Inflammatory macrophage (primary cell): ENCODE results near the gene CLDN14.

ENCODE experiments used
- DNase-seq, 2 donors: peaks; one replicate each; pipeline ENCODE4 v3.0.0-alpha.2; 2020 to 2022
- total RNA-seq, 18 experiments: gene quantifications; one replicate each; lab custom pipeline; 2026; ENCODE audit warnings: mixed read lengths in 6 of 18, inconsistent platforms in 2 of 18; lab: John Stamatoyannopoulos, UW

The CLDN14 gene, protein sequence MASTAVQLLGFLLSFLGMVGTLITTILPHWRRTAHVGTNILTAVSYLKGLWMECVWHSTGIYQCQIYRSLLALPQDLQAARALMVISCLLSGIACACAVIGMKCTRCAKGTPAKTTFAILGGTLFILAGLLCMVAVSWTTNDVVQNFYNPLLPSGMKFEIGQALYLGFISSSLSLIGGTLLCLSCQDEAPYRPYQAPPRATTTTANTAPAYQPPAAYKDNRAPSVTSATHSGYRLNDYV
- total RNA-seq = 0 to 0.16 (median 0.04) reads per million in 18 experiments

DNA sequence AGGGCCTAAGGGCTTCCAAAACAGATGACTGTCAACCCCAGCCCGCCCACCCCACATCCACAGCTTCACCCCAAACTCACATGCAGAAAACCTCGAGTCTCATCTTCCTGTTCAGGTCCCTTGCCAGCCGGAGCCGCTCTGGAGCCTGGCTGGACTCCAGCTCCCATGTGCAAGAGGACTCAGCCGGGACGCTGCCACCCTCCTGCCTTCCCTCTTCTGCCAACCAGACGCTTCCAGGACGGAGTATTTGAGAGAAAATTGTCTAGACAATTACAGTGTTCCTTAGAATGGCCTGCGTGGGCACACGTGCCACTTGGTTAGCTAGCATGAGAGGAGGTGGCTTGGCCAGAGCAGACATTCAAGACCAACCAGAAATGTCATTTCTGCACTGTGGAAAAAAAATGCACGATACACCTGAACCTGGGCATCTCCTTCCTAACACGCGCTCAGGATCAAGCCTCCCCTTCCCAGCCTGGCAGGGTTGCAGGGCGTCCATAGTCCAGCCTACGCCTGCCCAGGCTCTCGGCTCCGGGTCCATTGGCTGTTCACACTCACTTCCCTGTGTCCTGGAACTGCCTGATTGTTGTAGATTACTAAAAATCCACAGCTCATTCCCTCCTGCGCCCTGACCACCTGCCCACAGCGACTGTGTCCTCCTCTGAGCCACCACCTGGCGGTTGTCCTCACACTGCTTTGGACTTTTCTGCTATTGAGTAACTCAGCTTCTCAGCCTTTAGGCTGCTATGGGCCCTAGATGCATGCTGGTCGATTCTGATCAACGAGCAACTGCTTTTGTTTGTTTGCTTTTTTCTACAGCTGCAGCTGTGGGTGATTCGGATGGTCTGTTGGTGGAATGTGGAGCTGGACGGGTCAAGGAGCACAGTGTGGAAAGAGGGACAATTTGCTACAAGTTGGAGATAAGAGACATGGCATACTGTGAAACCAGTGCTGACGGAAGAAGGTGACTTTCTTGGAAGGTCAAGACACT lies at the start of gene CLDN14:
Gene CLDN14, minus strand, starts transcription at position 708 of the 988 bp plus-strand sequence. CDS start 18,427 bp downstream, outside the sequence.
- no peak for DNase-seq

DNA sequence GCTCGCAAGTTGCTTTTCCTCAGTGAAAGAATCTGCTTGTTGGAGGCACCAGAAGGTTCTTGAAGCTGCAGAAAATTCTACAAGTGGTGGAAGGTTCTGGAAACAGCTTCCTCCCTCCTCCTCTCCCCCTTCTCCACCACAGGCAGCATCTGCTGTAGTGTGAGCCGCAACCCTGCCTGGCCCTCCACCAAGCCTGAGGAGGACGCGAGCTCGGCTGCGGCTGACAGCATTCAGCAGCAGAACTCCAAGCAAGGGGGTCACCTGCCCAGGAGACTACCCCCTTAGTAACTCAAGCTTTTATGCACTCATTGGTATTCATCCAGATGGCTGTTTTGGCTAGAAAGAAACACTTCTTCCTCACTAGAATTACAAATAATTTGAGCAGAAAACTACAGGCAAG lies 48.8 kb upstream of the CLDN14 start:
- DNase-seq = no peak

DNA sequence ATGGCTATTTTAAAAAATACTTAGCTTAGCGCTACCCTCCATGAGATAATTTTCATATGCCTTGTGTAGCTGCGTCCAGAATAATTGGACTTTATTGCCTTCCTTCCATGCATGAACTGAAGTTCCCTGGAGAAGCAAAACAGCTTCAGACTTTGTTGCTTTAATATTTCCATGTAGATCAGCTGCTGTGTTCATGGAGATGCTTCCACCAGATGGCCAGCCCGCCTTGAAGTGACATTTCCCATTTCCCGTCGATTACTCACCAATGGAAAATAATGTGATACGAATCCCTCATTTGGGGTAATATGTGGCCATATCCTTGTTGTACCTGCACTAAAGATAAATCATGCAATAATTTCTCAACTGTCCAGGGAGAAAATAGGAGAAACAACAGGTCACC lies 47.4 kb upstream of the CLDN14 start:
- no peak for DNase-seq

DNA sequence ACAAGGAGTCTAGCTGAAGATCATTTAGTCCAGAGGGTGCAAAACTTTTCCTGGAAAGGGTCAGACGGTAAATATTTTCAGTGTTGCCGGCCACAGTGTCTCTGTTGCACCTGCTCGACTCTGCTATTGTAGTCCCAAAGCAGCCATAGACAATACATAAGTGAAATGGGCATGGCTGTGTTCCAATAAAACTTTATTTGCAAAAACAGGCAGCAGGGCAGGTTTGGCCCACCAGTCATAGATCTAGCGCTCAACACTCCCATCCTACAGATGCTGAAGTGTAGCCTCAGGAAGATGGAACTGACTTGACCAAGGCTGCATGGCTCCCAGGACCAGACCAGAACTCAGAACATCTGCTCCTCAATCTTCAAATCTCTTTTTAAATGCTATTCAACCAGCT lies 46.2 kb upstream of the CLDN14 start:
- DNase-seq = no peak

DNA sequence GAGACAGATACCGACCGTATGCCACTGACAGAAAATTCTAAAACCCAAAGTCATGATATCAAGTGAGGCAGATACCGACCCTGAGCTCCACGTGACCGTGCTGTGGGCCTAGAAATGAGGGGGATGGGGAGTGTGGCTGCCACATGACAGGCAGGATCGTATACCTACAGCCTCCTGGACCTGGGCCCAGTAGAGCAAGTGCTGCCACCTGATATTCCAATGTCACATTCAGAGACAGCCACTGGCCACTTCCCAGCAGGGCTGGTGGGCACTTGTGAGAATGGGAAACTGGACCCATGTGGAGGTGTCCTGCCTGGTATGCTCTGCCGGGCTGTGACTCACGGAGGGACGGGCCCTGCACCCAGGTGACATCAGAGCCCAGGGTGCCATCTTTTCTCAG lies 44.6 kb upstream of the CLDN14 start:
- no peak for DNase-seq

DNA sequence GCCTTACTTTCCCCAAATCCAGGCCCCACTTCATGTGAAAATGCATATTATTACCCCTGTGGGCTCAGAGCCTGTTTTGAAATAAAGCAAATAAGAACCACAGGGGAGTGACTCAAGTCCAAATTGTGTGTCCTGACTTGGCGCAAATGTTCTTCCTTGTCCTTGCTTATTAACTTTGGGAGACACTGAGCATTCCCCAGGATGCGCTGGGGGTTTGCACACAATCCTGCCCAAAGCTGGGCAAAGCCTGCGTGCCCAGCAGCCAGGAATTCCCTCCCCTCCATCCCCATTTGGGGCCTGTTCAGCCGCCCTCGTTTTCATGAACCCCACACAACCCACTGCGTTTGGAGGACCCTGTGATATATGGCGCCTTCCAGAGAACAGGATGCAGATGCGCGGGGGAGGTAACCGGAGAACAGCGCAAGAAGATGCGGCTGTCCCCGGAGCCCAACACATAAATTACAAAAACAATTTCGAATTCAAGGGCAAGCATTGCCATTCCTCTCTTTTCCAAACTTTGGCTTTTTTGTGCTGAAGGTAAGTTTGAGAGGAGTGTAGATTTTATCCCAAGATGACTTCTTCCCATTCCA lies 42.4 kb upstream of the CLDN14 start:
- DNase-seq = no peak

DNA sequence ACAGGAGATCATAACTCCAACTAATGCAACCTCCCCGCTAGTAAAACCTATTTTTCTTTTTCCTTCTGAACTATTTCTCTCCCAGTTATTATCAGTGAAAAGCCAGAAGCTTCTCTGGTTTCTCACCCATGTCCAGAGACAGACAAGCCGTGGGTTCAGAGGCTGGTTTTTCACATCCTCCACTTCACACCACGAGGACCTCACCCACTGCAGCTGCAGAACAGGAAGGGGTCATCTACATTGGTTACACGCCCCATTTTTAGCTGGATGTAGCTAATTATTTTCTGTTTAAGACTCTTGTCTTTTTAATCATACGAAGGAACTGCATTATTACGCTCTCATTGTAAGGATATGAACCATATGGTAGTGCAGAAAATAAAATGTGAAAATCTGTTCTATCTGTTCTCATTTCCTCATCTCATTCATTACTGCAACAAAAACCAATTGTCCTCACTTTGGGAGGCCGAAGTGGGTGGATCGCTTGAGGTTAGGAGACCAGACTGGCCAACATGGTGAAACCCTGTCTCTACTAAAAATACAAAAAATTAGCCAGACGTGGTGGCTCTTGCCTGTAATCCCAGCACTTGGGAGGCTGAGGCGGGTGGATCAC lies 39.1 kb upstream of the CLDN14 start:
- no peak for DNase-seq

DNA sequence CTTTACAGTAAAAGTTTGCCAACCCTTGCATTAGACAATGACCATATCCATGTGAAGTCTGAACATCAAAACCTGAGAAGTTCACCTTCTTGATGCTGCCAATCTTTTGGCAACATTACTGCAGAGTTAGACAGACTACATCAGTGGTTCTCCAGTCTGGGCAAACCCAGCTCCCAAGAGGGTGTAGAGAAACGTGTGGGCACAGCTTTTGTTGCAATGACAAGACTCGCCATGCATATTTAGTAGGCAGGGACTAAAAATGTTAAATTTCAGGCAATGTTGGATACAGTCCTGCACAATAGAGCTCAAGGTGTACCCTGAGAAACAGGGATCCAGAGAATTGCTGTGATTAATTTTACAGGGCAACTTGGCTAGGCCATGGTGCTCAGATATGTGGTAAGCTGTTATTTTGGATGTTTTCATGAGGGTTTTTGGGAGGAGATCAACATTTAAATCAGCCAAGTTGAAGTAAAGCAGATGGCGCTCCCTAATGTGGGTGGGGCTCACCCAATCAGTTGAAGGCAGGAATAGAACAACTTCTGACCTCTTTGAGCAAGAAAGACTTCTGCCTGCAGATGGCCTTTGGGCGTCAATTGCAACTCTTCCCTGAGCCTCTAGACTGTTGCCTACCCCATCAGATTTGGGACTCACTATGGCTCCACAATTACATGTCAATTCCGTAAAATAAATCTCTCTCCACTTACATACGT lies 37.6 kb upstream of the CLDN14 start:
- no peak for DNase-seq

DNA sequence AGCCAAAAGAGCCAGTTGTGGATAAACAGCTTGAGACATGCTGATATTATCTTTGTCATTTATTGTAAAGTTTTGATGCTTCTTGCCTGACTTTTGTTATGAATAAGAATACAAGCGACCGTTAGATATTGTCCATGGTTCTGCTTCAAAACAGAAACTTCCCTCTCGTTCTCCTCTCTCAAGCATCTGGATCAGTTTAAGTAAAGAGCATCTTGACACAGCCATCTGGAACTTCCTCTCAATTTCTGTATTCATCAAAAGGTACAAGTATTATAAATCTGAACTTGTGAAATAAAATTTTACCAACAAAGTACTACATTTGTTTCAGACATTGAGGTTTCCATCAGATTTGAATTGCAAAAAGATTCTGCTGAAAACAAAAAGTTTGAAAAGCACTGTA lies 36.4 kb upstream of the CLDN14 start:
- DNase-seq = no peak

DNA sequence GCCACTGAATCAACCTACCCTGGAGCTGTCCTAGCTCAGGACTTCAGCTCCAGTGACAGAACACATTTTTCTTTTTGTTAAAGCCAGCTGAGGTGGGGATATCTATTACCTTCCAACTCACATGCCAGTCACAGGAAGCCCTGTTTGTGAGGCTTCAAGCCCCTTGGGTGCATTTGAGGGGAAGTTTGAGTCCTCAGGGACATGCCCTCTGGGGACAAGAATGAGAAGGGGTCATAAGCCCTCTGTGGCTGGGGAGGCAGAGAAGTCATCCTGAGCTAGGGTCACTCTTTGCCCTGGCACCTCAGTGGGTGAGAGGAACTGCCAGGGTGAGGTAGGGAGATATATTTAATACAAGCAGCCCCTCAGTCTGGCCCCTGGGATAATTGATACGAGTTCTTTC lies 33.5 kb upstream of the CLDN14 start:
- DNase-seq = no peak

DNA sequence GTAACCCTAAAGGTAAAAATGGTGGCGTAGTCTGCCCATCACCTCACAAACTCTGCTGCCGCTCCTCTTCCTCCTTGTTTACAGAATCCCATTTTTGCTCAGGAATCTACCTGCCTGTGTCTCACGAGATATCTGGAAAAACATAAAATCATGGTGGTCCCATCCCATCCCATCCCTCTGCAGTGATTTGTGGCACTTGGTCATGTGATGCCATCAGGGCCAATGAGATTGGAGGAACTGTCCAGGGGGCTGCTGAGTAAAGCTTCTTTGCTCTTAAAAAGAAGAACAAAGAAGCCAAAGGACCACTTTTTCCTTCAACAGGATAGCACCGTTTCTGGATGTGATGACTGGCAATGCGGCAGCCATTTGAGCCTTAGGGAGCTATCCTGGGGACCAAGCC lies 33.0 kb upstream of the CLDN14 start:
- no peak for DNase-seq

DNA sequence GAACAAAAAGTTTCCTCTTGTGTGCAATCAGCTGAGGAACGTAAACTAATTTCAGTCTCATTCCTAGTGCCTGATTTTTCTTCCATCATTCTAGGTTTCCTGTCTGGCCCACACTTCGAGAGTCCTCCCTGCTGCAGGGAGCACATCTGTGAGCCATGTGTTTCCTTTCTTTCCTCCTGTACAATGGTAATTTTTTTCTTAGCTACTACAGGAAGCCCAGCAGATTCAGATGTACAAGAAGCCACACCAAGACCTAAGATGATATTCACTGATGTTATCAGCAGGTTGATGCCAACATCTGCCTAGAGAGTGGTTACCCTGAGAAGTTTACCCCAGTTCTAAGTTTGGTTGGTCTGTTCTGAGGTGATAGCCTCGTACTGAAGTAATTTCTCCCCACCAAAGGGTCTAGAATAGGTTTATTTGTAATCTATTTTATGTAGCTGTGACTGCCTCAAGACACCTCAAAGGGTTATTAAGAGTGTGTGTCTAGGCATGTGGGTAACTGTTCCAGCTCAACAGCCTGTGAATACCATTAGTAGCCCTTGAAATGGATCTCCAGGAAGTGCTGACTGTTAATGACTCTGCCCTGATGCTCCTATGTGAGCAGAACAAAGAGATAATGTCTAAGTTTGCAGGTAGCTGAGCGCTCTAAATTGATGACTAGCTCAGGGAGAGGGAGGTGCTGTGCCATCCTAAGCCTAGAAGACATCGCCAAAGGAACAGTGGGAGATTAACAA lies 31.7 kb upstream of the CLDN14 start:
- DNase-seq = no peak

DNA sequence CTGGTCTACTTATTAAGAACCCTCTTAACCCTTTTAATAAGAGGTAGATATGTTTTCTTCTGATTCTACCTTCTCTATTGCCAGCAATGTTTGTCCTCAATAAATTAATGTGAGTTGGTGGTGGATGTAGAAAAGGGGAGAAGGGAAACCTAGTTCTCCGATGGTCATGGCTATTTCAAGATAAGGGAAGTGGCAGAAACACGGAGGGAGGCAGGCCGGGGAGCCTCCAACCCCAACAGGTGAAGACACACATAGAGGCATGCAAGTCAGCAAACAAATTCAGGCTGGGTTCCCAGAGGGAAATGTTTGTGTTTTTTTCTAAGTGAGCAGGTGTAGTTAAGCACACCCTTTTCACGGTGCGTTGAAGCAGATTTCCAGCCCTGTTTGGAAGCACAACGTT lies 31.0 kb upstream of the CLDN14 start:
- no peak for DNase-seq

DNA sequence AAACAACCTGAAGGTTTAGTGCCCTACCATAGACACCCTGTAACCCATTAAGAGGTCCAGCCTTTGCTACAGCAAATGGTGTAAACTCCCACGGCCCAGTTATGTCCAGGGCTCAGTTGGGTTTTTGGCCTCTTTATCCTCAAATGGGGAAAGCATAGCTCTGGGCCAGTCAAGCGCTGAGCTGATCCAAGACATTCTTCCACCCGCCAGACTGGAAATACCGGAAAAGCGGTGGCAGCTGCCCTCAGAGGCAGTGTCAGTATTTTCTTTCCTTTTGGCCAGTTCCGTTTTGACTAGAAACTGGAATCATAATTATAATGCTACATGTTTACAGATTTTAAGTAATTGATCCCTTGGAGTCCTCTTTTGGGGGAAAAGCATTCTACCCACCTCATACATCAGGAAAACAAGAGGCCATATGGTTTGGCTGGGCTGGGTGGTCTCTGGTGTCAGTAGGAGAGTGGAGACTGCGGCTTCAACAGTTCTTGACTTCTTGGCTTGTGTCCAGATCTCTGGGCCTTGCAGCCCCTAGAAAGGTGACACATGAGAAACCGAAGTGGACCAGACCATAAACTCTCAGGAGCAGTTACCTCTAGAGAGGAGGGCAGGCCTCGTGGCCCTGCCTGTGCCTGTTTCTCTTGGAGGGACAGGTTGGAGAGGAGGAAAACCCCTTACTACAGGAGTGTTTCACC lies 30.2 kb upstream of the CLDN14 start:
- DNase-seq = no peak

DNA sequence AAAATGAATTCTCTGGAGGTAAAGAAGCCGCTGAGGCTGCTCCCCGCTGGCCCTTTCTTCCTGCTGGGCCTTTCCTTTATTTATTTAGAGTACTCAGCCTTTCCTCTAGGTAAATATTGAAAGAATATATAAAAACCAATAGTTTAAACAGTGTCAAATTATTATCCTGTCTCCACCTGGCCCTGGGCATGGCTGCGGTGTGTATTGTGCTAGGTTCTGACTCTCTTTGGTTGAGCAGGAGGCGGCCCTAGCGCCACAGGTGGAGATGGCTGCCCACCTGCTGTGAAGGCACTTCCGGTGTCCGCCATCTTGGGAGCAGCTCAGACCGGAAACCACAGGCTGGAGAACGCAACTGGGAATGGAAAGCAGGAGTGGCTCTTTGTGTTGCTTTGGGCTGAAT lies 29.0 kb upstream of the CLDN14 start:
- DNase-seq = no peak

DNA sequence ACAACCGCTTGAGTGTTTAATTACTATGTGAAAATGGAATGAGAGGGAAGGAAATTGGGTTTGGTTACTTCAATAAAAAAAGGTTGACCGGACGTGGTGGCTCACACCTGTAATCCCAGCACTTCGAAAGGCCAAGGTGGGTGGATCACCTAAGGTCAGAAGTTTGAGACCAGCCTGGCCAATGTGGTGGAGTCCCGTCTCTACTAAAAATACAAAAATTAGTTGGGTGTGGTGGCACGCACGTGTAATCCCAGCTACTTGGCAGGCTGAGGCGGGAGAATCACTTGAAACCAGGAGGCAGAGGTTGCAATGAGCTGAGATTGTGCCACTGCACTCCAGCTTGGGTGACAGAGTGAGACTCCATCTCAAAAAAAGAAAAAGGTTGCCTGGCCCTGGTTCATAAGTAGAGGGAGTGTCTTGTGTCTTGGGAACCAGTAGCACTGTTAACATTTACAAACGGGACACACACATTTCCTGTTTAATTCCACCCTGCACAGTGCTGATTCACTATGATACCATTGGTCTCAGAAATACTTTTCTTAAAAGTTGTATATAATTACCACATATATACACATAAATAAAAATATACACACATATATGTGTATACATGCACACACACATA lies 27.6 kb upstream of the CLDN14 start:
- DNase-seq = no peak

DNA sequence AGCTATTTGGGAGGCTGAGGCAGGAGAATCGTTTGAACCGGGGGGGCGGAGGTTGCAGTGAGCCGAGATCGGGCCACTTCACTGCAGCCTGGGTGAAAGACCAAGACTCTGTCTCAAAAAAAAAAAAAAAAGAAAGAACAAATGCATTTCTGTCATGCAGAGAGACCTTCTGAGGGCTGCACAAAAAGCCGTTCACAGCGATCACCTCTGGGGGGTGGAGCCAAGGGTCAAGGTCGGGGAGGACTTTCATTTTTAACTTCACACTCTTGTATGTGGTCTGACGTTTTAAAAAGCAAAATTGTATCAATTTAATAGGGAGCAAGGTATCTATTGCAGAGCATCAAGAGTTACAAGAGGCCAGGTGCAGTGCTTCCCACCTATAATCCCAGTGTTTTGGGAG lies 26.6 kb upstream of the CLDN14 start:
- DNase-seq = no peak

DNA sequence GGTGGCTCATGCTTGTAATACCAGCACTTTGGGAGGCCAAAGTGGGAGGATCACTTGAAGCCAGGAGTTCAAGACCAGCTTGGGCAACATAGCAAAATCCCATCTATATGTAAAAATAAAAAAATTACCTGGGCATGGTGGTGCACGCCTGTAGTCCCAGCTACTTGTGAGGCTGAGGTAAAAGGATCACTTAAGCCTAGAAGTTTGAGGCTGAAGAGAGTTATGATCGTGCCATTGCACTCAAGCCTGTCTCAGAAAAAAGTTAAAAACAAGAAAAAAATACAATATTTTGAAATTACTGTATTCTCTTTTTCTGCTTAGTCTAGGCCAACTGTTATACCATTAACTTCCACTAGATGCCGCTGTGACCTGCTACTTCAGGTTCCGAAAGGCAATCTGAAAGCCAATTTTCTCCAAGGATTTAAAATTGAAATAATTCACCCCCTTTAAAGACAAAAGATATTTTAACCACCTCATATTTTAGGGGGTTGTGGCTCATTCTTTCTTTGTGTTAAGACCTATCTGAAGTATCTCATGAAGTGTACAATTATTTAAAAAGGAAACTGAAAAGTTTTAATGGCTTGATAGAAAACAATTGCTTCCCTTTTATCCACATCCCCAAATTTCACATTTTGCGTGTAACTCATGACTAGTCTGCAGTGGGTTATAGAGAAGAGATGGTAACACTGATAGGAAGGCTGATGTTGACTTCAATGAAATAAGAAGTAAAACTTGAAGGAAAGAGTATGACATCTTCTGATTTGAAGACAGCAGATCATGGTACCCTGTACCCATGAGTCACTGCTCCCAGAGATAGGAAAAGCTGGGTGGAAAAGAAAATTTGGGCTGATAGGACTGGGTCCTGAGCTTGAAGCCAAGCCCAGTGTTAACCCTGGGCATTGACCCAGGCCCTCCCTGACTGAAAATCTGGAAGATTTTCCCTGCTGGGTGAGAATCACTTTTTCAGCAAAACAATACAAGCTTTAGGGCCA lies 24.4 kb upstream of the CLDN14 start:
- DNase-seq = peak; percentile 65 to 68

DNA sequence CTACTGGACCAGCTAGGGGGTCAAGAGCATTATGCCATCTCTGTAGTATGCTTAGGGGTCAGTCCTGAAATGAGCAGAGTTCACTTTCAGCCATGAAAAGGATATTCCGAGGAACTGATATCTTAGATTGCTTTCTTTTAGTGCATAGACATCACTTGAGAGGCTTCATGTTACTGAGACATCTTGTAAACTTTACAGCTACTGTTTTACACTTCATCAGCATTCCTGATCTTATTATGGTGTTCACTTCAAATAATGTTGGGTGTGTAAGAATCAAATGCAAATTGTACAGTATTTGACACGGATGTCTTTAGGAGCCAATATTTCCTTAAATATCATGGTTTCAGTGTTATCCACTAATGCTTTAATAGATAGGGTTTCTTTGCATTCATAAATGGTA lies 22.4 kb upstream of the CLDN14 start:
- no peak for DNase-seq

DNA sequence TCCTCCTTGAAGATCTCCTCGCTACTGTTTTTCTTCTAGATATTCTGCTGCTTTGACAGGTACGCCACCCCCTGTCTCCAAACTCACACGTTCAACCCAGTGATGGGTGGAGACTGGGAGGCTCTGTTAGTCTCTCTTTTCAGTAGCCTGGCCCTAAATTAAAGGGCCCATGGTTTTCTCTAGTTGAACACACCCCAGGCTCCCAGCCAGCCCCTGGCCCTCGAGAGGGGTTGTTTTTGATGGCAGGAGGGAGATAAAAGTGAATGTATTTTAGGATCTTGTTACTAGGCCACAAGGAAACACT lies 21.6 kb upstream of the CLDN14 start:
- no peak for DNase-seq
